HEK293T (cell line): ENCODE data around the gene C10orf71.

Experiments used
- CTCF ChIA-PET: fragments of 350-600 bp; formaldehyde crosslinking; extraction: SDS; loops from one replicate; lab custom pipeline; 2021; ENCODE audit warnings: antibody characterized with exemption, inconsistent platforms; lab: Yijun Ruan, JAX
- POLR2A ChIA-PET: fragments of 350-600 bp; formaldehyde crosslinking; extraction: SDS; loops from one replicate; lab custom pipeline; 2020; ENCODE audit warnings: antibody characterized with exemption, inconsistent platforms; lab: Yijun Ruan, JAX
- DNase-seq: peaks from one replicate; pipeline ENCODE4 v3.0.0; 2012; ENCODE audit warnings: mixed read lengths; ENCODE audit errors: extremely low spot score
- ARNT ChIP-seq: fragments of 450-650 bp; IDR thresholded peaks from 2 replicates; pipeline ENCODE4 v1.6.1; 2017; ENCODE audit warnings: mild to moderate bottlenecking
- BHLHE40 ChIP-seq: fragments of 450-650 bp; IDR thresholded peaks from 2 replicates; pipeline ENCODE4 v1.6.1; 2016; ENCODE audit warnings: mild to moderate bottlenecking, moderate library complexity, borderline replicate concordance
- CTBP1 ChIP-seq: fragments of 450-650 bp; IDR thresholded peaks from 2 replicates; pipeline ENCODE4 v1.6.1; 2016; ENCODE audit warnings: borderline replicate concordance
- ELF4 ChIP-seq: fragments of 450-650 bp; IDR thresholded peaks from 2 replicates; pipeline ENCODE4 v1.6.1; 2017; ENCODE audit warnings: antibody characterized with exemption
- FOXA1 ChIP-seq: fragments of 450-650 bp; IDR thresholded peaks from 2 replicates; pipeline ENCODE4 v1.6.1; 2016; ENCODE audit warnings: mild to moderate bottlenecking
- FOXK2 ChIP-seq: fragments of 450-650 bp; IDR thresholded peaks from 2 replicates; pipeline ENCODE4 v1.6.1; 2016; ENCODE audit warnings: mild to moderate bottlenecking
- FOXM1 ChIP-seq: fragments of 450-650 bp; IDR thresholded peaks from 2 replicates; pipeline ENCODE4 v1.6.1; 2017; ENCODE audit warnings: mild to moderate bottlenecking, borderline replicate concordance
- HDGF ChIP-seq: fragments of 450-650 bp; IDR thresholded peaks from 2 replicates; pipeline ENCODE4 v1.6.1; 2017; ENCODE audit warnings: antibody characterized with exemption, borderline replicate concordance
- L3MBTL2 ChIP-seq: fragments of 450-650 bp; conservative IDR thresholded peaks from 2 replicates; pipeline ENCODE4 v1.6.1; 2016; ENCODE audit warnings: mild to moderate bottlenecking
- LEF1 ChIP-seq: fragments of 450-650 bp; IDR thresholded peaks from 2 replicates; pipeline ENCODE4 v1.6.1; 2017; ENCODE audit warnings: mild to moderate bottlenecking, borderline replicate concordance
- NFRKB ChIP-seq: fragments of 450-650 bp; IDR thresholded peaks from 2 replicates; pipeline ENCODE4 v1.6.1; 2016; ENCODE audit warnings: mild to moderate bottlenecking, moderate library complexity
- SP1 ChIP-seq: fragments of 450-650 bp; IDR thresholded peaks from 2 replicates; pipeline ENCODE4 v1.6.1; 2017
- SUZ12 ChIP-seq: fragments of 450-650 bp; IDR thresholded peaks from 2 replicates; pipeline ENCODE4 v1.6.1; 2016; ENCODE audit warnings: mild to moderate bottlenecking
- TARDBP ChIP-seq: fragments of 450-650 bp; IDR thresholded peaks from 2 replicates; pipeline ENCODE4 v1.6.1; 2016
- ZNF384 ChIP-seq: fragments of 450-650 bp; IDR thresholded peaks from 2 replicates; pipeline ENCODE4 v1.6.1; 2016
- TF ChIP-seq, protein P1 (sequence below): fragments of 450-650 bp; IDR thresholded peaks from 2 replicates; pipeline ENCODE4 v1.6.1; 2016

The C10orf71 gene

DNA sequence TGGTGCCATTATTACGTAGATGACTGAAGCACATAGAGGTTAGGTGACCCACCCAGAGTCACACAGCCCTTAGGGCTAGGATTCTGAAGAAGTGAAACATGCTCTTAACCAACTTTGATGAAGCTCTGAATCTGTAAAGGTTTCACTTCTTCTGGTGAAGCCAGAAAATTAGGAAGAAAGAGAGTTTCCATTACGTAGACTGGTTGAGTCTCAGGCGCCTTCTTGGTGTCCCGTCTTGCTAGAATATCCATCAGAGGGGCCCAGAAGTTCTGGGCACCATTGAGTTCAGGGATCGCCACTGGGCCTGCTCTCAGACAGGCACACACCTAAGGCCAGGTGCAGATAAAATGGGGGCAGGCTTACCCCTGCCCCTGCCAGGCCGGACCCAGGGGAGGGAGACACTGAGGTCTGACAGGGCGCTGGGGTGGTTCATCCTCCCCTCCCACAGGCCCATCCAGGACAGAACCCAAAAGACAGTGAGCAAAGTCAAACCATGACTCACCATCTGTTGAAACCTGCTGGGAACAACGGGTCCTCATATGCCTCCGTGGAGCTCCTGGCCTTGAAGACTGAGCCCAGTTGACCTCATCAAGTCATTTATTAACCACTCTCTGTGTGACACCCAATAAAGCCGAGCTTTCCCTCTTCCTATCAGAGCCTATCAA lies 63.8 kb downstream of the C10orf71 start:
- POLR2A ChIA-PET = interaction anchor here (0.6 kb wide), 1 partner anchor 373 kb away, joined by 3 read pairs; no protein-coding TSS in a partner anchor
- CTCF ChIA-PET = no interaction called here
- no peak for DNase-seq
- TF ChIP-seq TARDBP = no peak
- TF ChIP-seq BHLHE40 = no peak
- no peak for TF ChIP-seq FOXM1
- no peak for TF ChIP-seq FOXK2
- TF ChIP-seq, protein P1, sequence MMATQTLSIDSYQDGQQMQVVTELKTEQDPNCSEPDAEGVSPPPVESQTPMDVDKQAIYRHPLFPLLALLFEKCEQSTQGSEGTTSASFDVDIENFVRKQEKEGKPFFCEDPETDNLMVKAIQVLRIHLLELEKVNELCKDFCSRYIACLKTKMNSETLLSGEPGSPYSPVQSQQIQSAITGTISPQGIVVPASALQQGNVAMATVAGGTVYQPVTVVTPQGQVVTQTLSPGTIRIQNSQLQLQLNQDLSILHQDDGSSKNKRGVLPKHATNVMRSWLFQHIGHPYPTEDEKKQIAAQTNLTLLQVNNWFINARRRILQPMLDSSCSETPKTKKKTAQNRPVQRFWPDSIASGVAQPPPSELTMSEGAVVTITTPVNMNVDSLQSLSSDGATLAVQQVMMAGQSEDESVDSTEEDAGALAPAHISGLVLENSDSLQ = no peak
- no peak for TF ChIP-seq NFRKB
- no peak for TF ChIP-seq SP1
- TF ChIP-seq CTBP1 = no peak
- TF ChIP-seq FOXA1 = no peak
- TF ChIP-seq ELF4 = no peak
- no peak for TF ChIP-seq ZNF384

DNA sequence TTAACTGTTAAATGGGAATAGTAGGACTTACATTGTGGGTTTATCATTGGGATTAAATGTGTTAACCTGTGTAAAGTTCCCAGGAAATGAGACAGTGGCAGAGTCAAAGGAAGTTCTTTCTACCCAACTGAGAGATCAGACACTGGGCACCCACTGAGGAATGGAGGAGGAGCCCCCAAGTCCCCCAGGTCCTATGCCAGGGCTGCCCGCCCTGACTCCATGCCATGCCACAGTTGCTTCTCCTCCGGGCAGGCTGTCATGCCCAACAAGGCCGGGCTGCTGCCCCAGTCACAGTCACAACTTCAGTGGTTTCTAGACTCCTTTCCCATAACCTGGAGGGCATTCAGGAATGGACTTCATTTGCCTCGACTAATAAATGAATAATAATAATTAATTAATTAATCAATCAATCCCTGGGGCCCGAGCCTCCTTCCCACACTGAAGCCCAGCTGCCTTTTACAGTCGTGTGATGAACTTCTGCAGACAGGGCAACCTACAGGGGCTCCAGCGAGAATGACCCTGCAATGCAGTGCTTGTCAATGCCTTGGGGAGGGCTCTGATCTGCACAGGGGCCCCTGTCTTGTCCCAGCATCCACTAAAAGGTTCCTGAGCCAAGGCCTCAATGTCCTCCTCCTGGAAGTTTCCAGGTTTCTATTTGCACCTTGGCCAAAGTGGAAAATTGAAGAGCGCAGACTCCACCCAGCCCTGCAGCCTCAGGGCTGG lies 64.5 kb downstream of the C10orf71 start:
- DNase-seq = no peak
- ChIA-PET CTCF (no interaction called here), POLR2A (no interaction called here)
- no peak for TF ChIP-seq L3MBTL2
- TF ChIP-seq, protein P1 = no peak
- no peak for TF ChIP-seq ELF4
- TF ChIP-seq FOXA1 = no peak
- TF ChIP-seq LEF1 = no peak
- TF ChIP-seq FOXK2 = no peak
- TF ChIP-seq ZNF384 = no peak
- TF ChIP-seq SP1 = no peak

DNA sequence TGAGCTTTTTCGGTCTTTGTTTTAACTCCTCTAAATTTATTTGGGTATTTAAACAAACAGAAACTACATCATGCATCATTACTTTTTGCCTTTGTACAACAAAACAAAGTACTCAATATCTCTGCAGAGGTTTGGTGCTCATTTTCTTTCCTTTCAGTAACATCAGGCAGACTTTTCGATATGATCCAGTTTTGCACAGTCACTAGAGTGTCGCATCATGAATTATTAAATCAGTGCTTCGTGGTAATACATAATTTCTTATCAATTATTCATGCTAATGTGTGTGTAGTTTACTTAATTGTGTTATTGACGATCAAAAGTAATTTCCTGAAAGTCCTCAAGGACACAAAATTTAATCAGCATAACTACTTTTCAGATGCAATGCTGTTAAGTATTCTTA lies 65.1 kb downstream of the C10orf71 start:
- no peak for TF ChIP-seq TARDBP
- TF ChIP-seq NFRKB = no peak
- no peak for TF ChIP-seq ZNF384
- TF ChIP-seq ELF4 = no peak
- no peak for TF ChIP-seq FOXK2
- TF ChIP-seq LEF1 = no peak
- TF ChIP-seq L3MBTL2 = no peak
- TF ChIP-seq CTBP1 = no peak
- no peak for TF ChIP-seq SUZ12
- CTCF ChIA-PET = no interaction called here
- DNase-seq = no peak
- POLR2A ChIA-PET = no interaction called here

DNA sequence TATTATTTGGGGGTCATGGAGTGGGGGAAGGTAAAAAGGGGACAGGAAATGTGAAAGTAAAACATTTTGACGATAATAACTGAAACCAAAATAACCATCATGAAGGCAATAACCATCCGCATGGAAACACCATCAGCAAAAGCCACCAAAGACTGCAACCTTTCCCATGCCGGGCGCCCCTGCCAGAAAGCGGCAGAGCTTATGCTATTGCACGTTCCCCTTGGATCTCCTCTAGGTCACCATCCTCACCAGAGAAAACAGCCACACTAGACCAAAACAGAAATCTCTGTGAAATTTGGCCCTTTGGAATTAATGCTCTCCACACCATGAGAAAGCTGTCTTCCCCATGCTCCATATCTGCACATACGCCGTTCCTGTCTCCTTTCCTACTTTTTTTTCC lies 65.8 kb downstream of the C10orf71 start:
- TF ChIP-seq NFRKB (no peak), SUZ12 (no peak), SP1 (no peak), FOXK2 (no peak), FOXA1 (no peak), LEF1 (no peak), FOXM1 (no peak), ZNF384 (no peak), ELF4 (no peak), BHLHE40 (no peak), CTBP1 (no peak), L3MBTL2 (no peak)
- DNase-seq = no peak
- CTCF ChIA-PET = no interaction called here
- POLR2A ChIA-PET = no interaction called here

DNA sequence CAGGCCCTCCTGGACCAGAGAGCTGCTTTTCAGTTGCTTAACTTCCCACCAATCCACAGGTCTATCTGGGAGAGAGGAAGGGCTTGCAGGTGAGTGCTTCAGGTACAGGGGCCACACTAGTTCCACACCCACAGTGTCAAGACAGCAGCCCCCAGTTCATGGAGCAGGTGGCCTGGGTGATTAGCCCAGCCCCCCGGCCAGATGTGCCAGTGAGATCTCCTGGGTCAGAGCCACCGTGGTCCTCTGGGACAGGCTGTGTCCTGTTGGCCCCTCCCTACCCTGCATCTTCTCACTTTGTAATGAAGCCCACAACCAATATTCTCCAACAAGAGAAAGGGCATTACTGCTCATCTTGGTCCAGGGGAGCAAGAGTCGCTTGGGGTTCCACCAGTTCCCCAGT lies 66.3 kb downstream of the C10orf71 start:
- ChIA-PET POLR2A (no interaction called here), CTCF (no interaction called here)
- DNase-seq = no peak
- TF ChIP-seq LEF1 (no peak), FOXM1 (no peak), SP1 (no peak), SUZ12 (no peak), BHLHE40 (no peak), ZNF384 (no peak), ELF4 (no peak), TARDBP (no peak), ARNT (no peak), NFRKB (no peak), FOXA1 (no peak), L3MBTL2 (no peak), FOXK2 (no peak), HDGF (no peak), CTBP1 (no peak)
- TF ChIP-seq, protein P1 = no peak

DNA sequence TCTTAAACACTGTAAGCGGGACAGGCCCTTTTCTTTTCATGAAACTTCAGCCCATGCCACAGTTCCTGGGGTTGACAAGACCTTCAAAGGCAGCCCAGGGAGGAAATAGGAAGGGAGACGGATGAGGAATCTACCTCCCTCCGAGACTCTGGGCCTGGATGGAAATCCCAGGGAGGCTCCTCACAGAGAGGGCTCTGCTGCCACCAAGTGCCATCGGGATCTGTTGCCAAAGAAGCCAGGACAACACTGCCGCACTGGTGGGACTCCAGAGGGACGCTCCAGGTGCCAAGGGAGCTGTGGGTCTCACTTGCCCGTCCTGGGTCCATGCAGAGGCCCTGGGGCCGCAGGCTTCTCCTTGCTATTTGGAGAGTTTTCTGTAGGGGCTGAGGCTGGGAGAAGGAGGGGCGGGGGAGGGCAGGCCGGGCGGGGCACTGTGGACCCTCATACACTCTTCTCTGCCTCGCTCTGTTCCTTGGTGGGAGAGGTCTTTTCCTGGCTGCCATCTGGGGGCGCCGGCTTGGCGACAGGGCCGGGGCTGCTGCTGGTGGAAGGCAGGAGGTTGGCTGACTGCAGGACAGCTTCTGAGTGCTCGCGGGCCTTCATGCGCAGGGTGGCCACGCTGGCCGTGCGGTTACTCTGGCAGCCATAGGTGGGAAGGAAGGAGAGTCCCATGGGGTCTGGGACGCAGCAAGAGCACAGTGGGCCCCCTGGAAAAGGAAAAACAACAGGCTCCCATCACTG lies 66.9 kb downstream of the C10orf71 start:
- no peak for DNase-seq
- TF ChIP-seq LEF1 (no peak), BHLHE40 (no peak), ARNT (no peak), HDGF (no peak), ELF4 (no peak), SP1 (no peak), FOXK2 (no peak), CTBP1 (no peak), ZNF384 (no peak), FOXA1 (no peak), TARDBP (no peak)
- TF ChIP-seq, protein P1 = no peak
- CTCF ChIA-PET = no interaction called here
- POLR2A ChIA-PET = no interaction called here
